GM19463 (cell line): ENCODE results near the gene CNGA4.

ENCODE experiments used
- ATAC-seq: cut with Tn5 transposase; IDR thresholded peaks from one replicate; pipeline ENCODE4 v1.9.1; 2021; ENCODE audit warnings: mild to moderate bottlenecking, moderate library complexity; ENCODE audit not compliant: unreplicated experiment

CNGA4 gene

GRCh38 chr11:6238902-6239301 lies at the start of gene CNGA4:
TSS of gene CNGA4 (plus strand) at chr11:6239089. CDS start at chr11:6239207, 118 bp downstream.
- ATAC-seq = no peak

- no peak for ATAC-seq
Measured at GRCh38 chr11:6191742-6192141, 47.1 kb upstream of the CNGA4 start.

- no peak for ATAC-seq
Measured at GRCh38 chr11:6194065-6194581, 44.8 kb upstream of the CNGA4 start.

GRCh38 chr11:6196396-6196795 lies 42.5 kb upstream of the CNGA4 start:
- ATAC-seq = peak; percentile 61

- ATAC-seq = no peak
Measured at GRCh38 chr11:6197466-6198200, 41.3 kb upstream of the CNGA4 start.

- ATAC-seq = no peak
Measured at GRCh38 chr11:6199174-6199810, 39.6 kb upstream of the CNGA4 start, which contains the start of gene OR52W1. TSS of gene OR52W1 (plus strand) at chr11:6199224. CDS start at chr11:6199224, 0 bp downstream.

GRCh38 chr11:6200975-6201374 lies 37.9 kb upstream of the CNGA4 start:
- no peak for ATAC-seq

- no peak for ATAC-seq
Measured at GRCh38 chr11:6201481-6201880, 37.4 kb upstream of the CNGA4 start.

GRCh38 chr11:6202041-6202440 lies 36.8 kb upstream of the CNGA4 start:
- no peak for ATAC-seq

GRCh38 chr11:6203327-6203726 lies 35.6 kb upstream of the CNGA4 start:
- peak; percentile 87 for ATAC-seq

GRCh38 chr11:6204706-6205105 lies 34.2 kb upstream of the CNGA4 start:
- ATAC-seq = no peak

- no peak for ATAC-seq
Measured at GRCh38 chr11:6205366-6205765, 33.5 kb upstream of the CNGA4 start, which contains the start of gene C11orf42. TSS of gene C11orf42 (plus strand) at chr11:6205557. CDS start at chr11:6205616, 59 bp downstream.

- ATAC-seq = no peak
Measured at GRCh38 chr11:6206456-6207180, 32.3 kb upstream of the CNGA4 start.

- ATAC-seq = no peak
Measured at GRCh38 chr11:6209801-6210200, 29.1 kb upstream of the CNGA4 start.

GRCh38 chr11:6210274-6210955 lies 28.5 kb upstream of the CNGA4 start:
- ATAC-seq = no peak

GRCh38 chr11:6214530-6214929 lies 24.4 kb upstream of the CNGA4 start:
- no peak for ATAC-seq

- ATAC-seq = no peak
Measured at GRCh38 chr11:6216501-6216900, 22.4 kb upstream of the CNGA4 start.

- no peak for ATAC-seq
Measured at GRCh38 chr11:6217722-6218121, 21.2 kb upstream of the CNGA4 start.

GRCh38 chr11:6219359-6219758 lies 19.5 kb upstream of the CNGA4 start:
- ATAC-seq = no peak

GRCh38 chr11:6223854-6224253 lies 15.0 kb upstream of the CNGA4 start:
- ATAC-seq = no peak

GRCh38 chr11:6224421-6224820 lies 14.5 kb upstream of the CNGA4 start:
- no peak for ATAC-seq
